NCI-H2227 treated with DMSO at 0.1 percent for 48 hours (cell line): Measurements from ENCODE around the gene LYRM4.
"Not testable (repeated sequence)": the region's sequence is repeated elsewhere in the genome, so short reads cannot be mapped to it uniquely, and the experiment has no call there.

Experiments used
- DNase-seq: peaks from one replicate; lab custom pipeline; 2025; lab: John Stamatoyannopoulos, UW

LYRM4 gene

DNA sequence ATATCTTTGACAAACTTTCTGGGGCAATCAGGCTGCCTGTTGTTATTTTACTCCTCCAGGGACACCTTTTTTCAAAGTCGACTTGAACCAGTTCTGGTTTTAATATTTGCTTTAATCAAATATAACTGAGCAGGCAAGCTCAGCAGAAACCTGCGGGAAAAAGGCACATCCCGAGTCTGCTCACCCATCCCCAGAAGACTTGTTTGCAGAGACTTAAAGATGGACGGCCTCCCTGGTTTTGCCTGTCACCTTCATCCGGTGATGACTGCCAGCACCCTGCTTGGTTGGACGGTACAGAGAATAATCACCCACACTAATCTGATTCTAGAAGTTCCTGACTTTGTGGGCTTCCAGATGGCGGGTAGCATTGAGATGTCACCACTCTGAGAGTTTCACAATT is 138.8 kb downstream of the LYRM4 start:
- no peak for DNase-seq

DNA sequence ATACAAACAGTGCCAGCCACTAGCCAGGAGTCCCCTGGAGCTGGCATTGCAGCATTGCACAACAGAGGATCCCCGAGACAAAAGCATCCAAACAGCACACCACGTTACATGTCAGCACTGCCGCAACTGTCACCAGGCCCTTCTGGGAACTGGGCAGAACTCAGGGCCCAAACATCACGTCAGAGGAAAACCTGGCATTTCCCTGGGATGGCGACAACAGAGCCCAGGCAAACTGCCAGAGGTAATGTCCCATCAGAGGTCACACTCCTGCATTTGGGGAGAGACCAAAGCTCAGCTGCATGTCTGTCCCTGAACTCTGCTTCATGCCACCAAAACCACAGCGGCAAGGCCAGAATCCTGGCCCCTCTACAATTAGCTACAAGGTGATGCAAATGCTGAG is 139.3 kb downstream of the LYRM4 start:
- no peak for DNase-seq

DNA sequence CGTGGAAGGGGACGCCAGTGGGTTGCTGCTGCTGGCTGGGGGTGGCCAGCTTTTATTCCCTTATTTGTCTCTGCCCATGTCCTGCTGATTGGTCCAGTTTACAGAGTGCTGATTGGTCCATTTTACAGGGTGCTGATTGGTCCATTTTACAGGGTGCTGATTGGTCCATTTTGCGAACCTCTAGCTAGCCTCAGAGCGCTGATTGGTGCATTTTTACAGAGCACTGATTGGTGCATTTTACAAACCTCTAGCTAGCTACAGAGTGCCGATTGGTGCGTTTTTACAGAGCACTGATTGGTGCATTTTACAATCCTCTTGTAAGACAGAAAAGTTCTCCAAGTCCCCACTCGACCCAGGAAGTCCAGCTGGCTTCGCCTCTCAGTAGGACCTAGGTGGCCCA is 140.2 kb downstream of the LYRM4 start:
- not testable (repeated sequence) for DNase-seq

GRCh38 chr6:5120011-5120410 is 140.7 kb downstream of the LYRM4 start:
- DNase-seq = no peak

DNA sequence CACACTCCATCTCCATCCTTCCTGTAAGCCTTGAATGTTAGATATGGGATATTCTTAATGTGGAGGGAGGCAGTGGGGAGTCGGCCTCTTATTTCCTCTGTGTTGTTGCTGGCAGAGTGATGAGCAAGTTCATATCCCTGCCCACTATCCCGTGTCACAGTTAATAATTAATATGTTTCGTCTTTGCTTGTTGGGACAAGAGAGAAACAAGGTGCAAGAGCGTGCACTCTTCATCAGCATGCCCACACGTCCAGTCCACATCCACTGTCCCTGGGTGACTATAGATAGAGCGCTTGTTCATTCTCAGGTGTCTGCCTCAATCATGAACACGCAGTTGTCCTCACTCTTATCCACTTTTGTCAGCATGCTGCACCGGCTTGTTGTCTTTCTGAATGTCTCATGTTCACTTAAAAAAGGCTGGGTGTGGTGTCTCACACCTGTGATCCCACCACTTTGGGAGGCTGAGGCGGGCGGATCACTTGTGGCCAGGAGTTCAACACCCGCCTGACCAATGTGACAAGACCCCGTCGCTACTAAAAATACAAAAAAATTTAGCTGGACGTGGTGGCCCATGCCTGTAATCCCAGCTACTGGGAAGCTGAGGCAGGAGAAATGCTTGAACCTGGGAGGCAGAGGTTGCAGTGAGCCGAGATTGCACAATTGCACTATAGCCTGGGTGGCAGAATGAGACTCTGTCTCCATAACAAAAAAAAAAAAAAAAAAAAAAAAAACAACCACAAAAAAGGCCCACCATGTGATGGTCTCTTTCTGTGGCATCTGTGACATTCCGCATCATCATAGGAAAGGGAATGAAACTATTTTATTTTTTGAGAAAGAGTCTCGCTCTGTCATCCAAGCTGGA is 141.4 kb downstream of the LYRM4 start:
- DNase-seq = no peak

GRCh38 chr6:5116243-5116991 is 144.3 kb downstream of the LYRM4 start:
- no peak for DNase-seq

DNA sequence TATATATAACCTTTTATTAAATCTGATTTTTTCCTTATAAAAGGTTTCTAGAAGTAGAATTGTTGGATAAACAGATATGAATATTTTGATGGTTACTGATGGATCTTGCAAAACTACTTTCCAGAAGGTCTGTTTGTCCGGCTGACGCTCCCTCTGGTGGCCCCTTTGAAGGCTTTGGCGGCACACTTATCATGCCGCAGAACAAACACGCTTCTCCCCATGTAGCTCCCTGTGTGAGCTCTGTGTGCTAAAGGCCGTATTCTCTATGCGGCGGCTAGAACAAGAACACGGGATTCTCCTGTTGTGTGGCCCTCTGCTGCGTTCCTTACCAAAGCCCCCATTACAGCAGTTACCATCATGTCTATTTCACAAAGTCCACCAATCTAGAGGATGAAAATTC is 145.6 kb downstream of the LYRM4 start:
- no peak for DNase-seq

DNA sequence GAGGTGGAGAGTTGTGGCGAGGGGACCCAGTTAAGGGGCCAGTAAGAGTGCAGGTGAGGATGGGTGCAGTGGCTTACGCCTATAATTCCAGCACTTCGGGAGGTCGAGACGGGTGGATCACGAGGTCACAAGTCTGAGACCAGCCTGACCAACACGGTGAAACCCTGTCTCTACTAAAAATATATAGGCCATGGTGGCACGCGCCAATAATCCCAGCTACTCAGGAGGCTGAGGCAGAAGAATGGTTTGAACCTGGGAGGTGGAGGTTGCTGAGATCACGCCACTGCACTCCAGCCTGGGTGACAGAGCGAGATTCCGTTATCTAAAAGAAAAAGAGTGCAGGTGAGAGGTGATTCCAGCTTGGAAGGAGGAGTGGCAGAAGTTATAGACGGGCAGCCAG is 147.7 kb downstream of the LYRM4 start:
- no peak for DNase-seq

- no peak for DNase-seq
These were observed 148.5 kb downstream of the LYRM4 start for GRCh38 chr6:5112066-5112799.

DNA sequence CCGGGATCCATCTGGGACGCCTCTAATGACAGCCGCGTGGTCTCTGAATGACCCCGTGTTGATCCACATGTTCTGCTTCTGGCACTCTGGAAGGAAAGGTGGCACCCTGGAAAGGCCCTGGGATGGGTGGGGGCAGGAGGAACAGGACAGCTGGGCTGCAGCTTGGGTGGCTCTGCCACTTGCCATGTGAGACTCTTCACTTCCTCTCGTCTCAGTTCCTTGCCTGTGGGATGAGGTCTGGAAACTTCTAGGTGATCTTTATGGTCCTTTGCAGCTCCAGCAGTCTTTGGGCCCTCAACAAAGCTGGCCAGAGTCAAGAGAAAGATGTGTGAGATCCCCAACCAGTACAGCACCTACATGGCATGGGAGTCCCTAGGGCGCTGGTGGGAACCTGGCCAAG is 149.1 kb downstream of the LYRM4 start:
- DNase-seq = no peak

DNA sequence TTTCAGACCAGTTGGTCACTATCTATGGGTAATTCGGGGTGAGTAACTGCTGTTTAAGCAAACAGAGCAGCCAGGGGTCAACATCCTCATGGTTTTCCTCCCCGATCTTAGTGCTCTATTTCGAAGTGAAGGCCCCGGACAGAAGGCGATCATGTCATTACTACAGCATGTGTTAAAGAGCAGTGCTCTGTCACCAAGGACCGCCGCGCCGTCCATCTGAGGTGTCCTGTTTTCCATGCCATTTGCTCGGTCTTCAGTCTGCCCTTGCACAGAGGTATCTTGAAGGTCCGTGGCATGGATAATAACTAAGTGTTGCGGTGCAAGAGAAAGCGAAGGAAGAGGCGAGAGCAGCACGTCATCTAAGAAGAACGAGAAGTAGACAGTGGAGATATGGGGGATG is 150.5 kb downstream of the LYRM4 start:
- DNase-seq = no peak

DNA sequence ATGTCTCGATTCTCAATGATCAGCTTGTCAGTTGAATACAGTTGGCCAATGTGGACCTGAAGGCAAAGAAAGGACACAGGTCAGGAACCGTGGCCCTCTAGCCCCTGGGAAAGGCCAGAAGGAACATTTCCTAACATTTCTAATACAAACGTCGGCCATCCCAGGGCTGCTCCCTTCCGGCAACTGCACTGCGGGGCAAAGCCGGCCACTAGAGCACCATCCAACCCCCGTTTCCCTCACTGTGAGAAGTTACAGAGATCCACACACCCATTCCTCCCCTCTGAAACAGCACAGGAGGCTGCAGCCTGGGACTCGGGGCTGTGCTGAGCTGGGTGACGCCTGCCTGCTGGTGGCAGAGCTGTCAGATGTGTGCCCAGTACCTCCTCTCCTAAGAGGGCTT is 151.3 kb downstream of the LYRM4 start:
- DNase-seq = no peak

- DNase-seq = no peak
These were observed 152.1 kb downstream of the LYRM4 start for GRCh38 chr6:5108536-5109150.

- no peak for DNase-seq
These were observed 152.7 kb downstream of the LYRM4 start for GRCh38 chr6:5108068-5108467.

DNA sequence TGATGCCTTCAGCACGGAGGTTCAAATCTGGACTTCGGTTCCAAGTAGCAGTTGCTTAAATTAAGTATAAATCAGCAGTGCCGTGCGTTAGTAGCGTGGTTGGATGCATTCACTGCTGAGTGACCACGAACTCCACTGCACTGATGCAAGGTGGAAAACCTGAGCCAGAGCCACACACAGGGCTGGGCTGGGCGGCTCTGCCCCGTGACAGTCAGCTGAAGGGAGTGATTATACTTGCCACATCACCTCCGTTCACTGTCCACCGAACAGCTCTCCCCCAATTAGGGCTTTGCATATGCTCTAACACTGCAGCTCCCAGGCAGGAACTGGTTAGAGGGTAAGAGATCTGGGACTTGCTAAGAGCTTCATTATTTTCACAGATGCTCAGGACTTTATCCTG is 153.4 kb downstream of the LYRM4 start:
- DNase-seq = no peak

DNA sequence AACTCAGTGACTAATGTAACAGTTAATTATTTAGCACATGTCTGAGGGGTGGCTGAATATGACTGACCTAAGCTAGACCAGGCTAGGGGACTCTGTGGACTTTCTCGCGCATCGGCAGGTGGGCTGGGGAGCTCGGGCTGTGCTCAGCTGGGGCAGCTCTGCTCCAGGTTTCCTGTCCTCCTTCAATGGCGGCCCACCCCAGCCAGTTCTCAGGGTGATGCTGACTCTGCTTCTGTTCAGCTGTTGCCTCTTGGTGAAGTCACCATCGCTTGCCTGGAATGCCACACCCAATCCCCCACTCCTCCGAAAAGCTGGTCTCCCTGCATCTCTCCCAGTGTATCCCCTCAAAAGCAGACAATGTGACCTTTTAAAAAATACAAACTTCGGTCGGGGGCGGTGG is 155.6 kb downstream of the LYRM4 start:
- DNase-seq = no peak

- DNase-seq = no peak
These were observed 156.1 kb downstream of the LYRM4 start for GRCh38 chr6:5104667-5105066.

GRCh38 chr6:5103250-5103649 is 157.5 kb downstream of the LYRM4 start:
- no peak for DNase-seq

DNA sequence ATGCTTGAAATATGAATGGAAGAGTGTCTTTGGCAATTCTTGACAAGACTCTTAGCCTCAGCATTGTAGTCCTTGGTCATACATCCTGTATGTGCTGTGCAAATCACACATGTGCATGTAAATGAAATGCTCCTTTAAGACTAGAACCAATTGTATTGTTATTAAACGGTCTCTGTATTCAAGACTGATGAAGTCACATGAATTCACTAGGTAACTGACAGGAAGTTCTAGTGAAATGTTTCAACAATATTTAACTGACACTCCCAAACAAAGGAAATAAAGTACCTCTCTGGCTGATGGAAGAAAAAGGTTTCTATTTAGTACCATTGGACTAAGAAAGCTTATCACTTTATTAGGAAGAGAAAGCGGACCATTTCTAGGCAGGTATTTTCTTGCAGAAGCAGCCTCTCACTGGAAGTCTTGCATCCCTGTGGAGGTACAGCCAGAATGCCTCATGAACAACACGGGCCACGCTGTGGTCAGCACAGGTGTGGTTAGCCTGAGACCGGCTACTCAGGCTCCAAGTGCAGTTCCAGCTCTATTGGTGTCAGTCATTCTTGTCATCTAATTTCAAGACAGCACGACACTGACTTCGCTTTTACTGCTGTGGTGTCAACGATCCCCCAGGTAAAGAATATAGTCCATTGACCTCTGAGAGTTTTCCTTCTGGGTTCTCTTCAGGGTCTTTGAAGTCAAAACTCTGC is 158.3 kb downstream of the LYRM4 start:
- no peak for DNase-seq

DNA sequence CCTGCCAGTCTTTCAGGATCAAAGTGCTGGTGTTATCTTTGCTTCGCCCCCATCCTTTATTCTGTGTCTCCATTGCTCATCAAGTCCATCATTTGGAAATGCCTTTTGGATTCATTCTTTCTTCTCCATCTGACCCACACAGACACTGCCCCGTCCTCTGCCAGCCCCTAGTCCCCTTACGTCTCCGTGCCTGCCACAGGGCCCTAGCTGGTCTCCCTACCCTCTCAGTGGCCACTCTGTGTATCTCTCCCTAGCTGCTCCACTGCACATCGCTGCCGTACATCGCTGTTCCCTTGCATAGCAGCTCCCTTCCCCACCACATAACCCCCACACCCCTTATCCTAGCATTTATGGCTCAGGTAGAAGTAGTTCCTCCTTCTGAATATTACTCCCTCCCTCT is 159.9 kb downstream of the LYRM4 start:
- no peak for DNase-seq

- no peak for DNase-seq
These were observed 161.2 kb downstream of the LYRM4 start for GRCh38 chr6:5099537-5099936.
